Fibroblast of villous mesenchyme (primary cell): ENCODE measurements around the gene ETV7. TPM values are rescaled to one million over a fixed set of nuclear protein-coding genes. Genes with fewer than 3 reads are reported as not detected.

ENCODE experiments used
- DNase-seq: peaks from one replicate; pipeline ENCODE4 v3.0.0-alpha.2; 2010; ENCODE audit warnings: low read depth
- H3K4me3 ChIP-seq: 2 replicates; pipeline ENCODE4 v1.5.1; 2011; ENCODE audit warnings: low read depth, mild to moderate bottlenecking, low read length
- CTCF ChIP-seq: IDR thresholded peaks from 2 replicates; pipeline ENCODE4 v1.5.1; 2012; ENCODE audit warnings: low read depth, mild to moderate bottlenecking, low read length; ENCODE audit not compliant: insufficient read depth
- total RNA-seq: library from RNA; depleted of rRNA; stranded (reverse); fragments of >200 nt; gene quantifications from 2 replicates; pipeline ENCODE4 v1.2.3, GENCODE V29; 2012

The ETV7 gene
- total RNA-seq, 1 donor = 0.86 TPM

- no peak for TF ChIP-seq CTCF
- DNase-seq = no peak
- no peak overlapping the region for H3K4me3 ChIP-seq
Observed at GRCh38 chr6:36378243-36378920, 9.1 kb downstream of the ETV7 start.

- H3K4me3 ChIP-seq = no peak overlapping the region
- DNase-seq = no peak
Observed at GRCh38 chr6:36377594-36377993, 9.9 kb downstream of the ETV7 start.

GRCh38 chr6:36376742-36377141 is 10.7 kb downstream of the ETV7 start:
- no peak for TF ChIP-seq CTCF
- no peak for DNase-seq

More at GRCh38 chr6:36377594-36377993, 9.9 kb downstream of the ETV7 start:
- TF ChIP-seq CTCF = no peak

GRCh38 chr6:36376183-36376582 is 11.3 kb downstream of the ETV7 start:
- no peak overlapping the region for H3K4me3 ChIP-seq
- DNase-seq = no peak
- TF ChIP-seq CTCF = no peak

More at GRCh38 chr6:36376742-36377141, 10.7 kb downstream of the ETV7 start:
- H3K4me3 ChIP-seq = no peak overlapping the region

GRCh38 chr6:36375644-36376155 is 11.8 kb downstream of the ETV7 start:
- TF ChIP-seq CTCF = no peak
- DNase-seq = no peak
- H3K4me3 ChIP-seq = no peak overlapping the region

GRCh38 chr6:36374972-36375371 is 12.5 kb downstream of the ETV7 start:
- TF ChIP-seq CTCF = no peak
- H3K4me3 ChIP-seq = no peak overlapping the region
- DNase-seq = no peak

- no peak for DNase-seq
- H3K4me3 ChIP-seq = no peak overlapping the region
- no peak for TF ChIP-seq CTCF
Observed at GRCh38 chr6:36374194-36374593, 13.3 kb downstream of the ETV7 start.
